Tibial nerve (tissue), 4 donors: Measurements from ENCODE around the gene SPDYC.

Experiments used
- EP300 ChIP-seq, 2 donors: sonication (generic); formaldehyde crosslinking; IDR thresholded peaks; one replicate each; pipeline ENCODE4 v1.6.1; 2017; ENCODE audit warnings: antibody characterized with exemption in 2 of 2, mild to moderate bottlenecking in 1 of 2
- POLR2A ChIP-seq, 2 donors: fragments of 450-650 bp; IDR thresholded peaks; one replicate each; pipeline ENCODE4 v1.6.1; 2017; ENCODE audit warnings: antibody characterized with exemption in 2 of 2, mild to moderate bottlenecking in 2 of 2, moderate library complexity in 2 of 2
- TF ChIP-seq, protein P1 (sequence below), 5 experiments: fragments of 200-600 bp in 3 of 5; fragments of 450-650 bp in 2 of 5; sonication (generic) in 3 of 5; IDR thresholded peaks; one replicate each; pipeline ENCODE4 v1.5.1; 2016 to 2019; ENCODE audit warnings: antibody characterized with exemption in 5 of 5, mild to moderate bottlenecking in 3 of 5, moderate library complexity in 2 of 5

DNA sequence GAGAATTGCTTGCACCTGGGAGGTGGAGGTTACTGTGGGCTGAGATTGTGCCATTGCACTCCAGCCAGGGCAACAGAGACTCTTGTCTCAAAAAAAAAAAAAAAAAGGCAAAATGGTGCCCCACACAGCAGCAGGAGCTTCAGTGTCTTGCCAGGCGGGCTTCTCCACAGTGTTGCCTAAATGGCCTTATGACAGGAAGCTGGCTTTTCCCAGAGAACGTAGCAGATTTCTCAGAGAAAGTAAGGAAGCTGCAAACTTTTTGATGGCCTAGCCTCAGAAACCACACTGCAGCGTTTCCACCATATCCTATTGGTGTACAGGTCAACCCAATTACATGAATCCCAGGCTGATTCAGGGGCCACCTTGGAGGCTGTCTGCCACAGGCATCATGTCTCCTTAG lies 12.7 kb upstream of the SPDYC start:
- TF ChIP-seq, protein P1, sequence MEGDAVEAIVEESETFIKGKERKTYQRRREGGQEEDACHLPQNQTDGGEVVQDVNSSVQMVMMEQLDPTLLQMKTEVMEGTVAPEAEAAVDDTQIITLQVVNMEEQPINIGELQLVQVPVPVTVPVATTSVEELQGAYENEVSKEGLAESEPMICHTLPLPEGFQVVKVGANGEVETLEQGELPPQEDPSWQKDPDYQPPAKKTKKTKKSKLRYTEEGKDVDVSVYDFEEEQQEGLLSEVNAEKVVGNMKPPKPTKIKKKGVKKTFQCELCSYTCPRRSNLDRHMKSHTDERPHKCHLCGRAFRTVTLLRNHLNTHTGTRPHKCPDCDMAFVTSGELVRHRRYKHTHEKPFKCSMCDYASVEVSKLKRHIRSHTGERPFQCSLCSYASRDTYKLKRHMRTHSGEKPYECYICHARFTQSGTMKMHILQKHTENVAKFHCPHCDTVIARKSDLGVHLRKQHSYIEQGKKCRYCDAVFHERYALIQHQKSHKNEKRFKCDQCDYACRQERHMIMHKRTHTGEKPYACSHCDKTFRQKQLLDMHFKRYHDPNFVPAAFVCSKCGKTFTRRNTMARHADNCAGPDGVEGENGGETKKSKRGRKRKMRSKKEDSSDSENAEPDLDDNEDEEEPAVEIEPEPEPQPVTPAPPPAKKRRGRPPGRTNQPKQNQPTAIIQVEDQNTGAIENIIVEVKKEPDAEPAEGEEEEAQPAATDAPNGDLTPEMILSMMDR (IDR thresholded peaks at IDR 0.05), result no peak
- TF ChIP-seq POLR2A (IDR thresholded peaks at IDR 0.05) (no peak), EP300 (IDR thresholded peaks at IDR 0.05) (no peak)
